ENCODE measurements around the gene LBHD2.

LBHD2 gene

GRCh38 chr14:103121121-103121845, 37.3 kb downstream of the LBHD2 start:
- no peak for DNase-seq (ENCODE audit: low read depth in 2 of 2)

DNA sequence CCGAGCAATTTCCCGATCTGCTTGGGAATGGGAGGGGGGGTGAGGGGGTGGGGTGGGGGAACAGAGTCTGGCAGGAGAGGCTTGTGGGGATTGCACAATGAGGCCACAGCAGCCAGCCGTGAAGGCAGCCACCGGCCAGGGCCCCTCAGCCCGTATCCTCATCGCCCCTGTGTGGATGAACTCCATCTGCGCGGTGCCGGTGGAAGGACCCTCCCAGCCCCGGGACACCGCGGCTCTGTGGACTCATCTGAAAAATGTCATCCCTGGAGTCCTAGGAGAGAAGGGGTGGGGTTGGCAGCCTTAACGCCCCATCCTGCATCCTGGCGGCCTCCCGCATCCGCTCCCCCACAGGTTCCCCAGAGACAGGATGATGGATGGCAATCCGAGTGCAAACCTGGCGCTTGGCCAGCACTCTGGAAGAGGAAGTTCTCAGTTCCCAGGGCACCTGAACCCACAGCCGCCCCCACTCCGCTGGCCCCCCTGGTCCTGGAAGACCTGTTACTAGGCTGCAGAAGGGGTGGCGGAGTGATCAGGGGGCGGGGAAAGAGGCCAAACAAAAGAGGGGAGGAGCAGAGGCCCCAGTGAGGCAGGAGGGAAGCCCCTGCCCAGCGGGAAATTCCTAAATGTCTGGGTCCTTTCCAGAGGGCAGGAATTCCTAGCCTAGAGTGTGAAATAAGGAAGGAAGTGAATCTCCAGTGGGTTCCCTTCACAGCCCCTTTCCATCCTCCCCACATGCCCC, 38.0 kb downstream of the LBHD2 start:
- DNase-seq (ENCODE audit: low read depth in 2 of 2), result no peak

GRCh38 chr14:103122585-103122946, 38.6 kb downstream of the LBHD2 start:
- no peak for DNase-seq (ENCODE audit: low read depth in 2 of 2)

GRCh38 chr14:103122947-103123633, 39.1 kb downstream of the LBHD2 start, which contains the start of gene TNFAIP2:
Gene TNFAIP2 (plus strand): TSS chr14:103123461. CDS start chr14:103126458, 2,997 bp downstream.
- no peak for DNase-seq (ENCODE audit: low read depth in 2 of 2)

- no peak for DNase-seq (ENCODE audit: low read depth in 2 of 2)
Observed at GRCh38 chr14:103123634-103124500, 39.9 kb downstream of the LBHD2 start.

- no peak for DNase-seq (ENCODE audit: low read depth in 2 of 2)
Observed at GRCh38 chr14:103124501-103125001, 40.5 kb downstream of the LBHD2 start.

GRCh38 chr14:103125098-103126070, 41.4 kb downstream of the LBHD2 start:
- no peak for DNase-seq (ENCODE audit: low read depth in 2 of 2)

- no peak for DNase-seq (ENCODE audit: low read depth in 2 of 2)
Observed at GRCh38 chr14:103126088-103126872, 42.3 kb downstream of the LBHD2 start.

DNA sequence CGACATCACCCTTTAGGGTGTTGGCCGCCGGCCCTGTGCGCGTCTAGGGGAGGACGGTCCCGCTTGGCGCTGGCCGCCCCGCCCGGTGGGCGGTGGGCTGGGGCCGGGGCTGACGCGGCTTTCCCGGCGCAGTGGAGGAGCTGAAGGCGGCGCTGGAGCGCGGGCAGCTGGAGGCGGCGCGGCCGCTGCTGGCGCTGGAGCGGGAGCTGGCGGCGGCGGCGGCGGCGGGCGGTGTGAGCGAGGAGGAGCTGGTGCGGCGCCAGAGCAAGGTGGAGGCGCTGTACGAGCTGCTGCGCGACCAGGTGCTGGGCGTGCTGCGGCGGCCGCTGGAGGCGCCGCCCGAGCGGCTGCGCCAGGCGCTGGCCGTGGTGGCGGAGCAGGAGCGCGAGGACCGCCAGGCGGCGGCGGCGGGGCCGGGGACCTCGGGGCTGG, 42.9 kb downstream of the LBHD2 start:
- no peak for DNase-seq (ENCODE audit: low read depth in 2 of 2)

GRCh38 chr14:103127356-103127755, 43.3 kb downstream of the LBHD2 start:
- DNase-seq (ENCODE audit: low read depth in 2 of 2), result no peak

DNA sequence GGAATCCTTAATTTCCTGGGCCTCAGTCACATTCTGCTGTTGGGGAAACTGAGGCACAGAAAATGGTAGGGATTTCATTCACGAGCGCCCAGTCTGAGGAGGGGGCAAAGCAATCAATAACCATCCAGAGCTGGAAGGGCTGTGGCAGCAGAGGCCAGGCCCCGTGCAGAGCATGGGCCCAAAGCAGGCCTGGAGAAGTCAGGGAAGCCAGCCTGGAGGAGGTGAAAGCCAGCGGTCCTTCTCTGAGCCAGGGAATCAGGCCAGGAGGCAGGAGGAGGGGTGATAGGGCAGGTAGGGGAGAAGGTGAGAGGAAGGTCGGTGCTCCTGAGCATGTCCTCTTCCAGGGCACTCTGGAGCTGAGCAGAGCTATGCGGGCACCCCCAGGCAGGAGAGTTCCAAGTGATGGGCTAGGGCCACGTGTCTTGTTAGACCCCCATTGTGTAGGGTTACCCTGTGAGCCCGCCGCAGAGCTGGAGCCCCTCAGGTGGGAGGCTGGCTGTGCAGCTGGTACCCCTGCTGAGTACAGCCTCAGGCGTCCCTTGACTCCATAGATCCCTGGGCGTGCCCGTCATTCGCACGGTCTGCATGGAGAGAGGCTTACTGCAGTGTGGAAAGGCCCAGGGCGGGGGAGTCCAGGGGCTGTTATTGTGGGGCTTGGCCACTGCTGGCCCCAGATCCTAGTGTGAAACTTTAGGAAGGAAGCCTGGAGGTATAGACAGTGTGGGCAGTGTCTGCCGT, 44.0 kb downstream of the LBHD2 start:
- DNase-seq (ENCODE audit: low read depth in 2 of 2), result no peak

DNA sequence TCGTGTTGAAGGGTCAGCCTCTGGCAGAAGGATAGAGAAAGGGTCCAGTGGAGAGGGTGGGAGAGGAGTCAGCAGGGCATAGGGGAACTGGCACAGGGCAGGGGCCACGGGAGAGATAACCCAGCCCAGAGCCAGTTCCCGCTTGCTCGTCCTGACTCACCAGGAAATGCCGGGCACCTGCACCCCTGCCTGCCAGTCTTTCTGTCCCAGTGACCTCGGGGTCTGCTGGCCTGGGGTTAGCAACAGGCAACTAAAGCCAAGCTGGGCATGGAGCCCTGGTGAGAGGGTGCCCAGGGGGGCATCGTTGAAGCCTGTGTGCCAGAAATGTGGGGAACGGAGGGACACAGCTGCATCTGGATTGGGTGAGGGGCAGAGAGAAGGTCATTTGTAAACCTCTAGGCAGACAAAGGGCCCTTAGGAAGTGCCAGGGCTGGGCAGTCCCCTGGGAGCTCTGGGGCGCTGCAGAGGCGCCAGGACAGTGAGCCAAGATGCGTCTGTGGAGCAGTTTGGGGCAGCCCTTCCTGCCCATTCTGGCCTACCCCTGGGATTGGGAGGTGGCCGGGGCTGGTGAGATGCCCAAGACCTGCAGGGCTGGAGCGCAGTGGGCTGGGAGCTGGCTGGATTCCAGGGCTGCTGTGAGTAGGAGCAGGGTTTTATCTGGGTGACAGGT, 44.8 kb downstream of the LBHD2 start:
- DNase-seq (ENCODE audit: low read depth in 2 of 2), result no peak

DNA sequence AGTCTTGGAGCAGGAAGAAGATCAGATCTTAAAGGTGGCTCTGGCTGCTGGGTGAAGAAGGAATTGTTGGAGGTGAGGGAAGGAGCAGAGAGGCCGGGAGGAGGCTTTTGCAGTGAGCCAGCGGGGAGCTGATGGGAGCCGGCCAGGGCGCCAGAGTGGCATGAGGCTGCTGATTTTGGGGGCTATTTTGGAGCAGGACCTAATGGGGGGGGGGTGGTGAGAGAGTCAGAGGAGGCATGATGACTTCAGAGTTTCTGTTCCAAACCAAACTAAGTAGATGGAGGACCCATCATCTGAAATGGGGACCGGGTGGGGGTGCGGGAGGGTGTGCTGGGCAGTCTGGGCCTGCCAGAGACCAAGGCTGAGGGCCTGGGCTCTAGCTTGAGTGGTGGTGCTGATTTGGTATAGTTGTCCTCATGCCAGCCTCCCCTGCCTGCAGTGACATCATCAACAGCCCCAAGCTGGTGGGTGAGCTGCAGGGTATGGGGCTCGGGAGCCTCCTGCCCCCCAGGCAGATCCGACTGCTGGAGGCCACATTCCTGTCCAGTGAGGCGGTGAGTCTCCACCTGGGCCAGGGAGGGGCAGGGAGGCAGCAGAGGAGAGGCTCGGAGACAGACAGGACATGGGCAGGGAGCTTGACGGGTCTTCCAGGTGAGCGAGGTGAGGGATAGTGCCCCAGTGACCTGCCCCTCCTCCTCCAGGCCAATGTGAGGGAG, 45.4 kb downstream of the LBHD2 start:
- no peak for DNase-seq (ENCODE audit: low read depth in 2 of 2)

DNA sequence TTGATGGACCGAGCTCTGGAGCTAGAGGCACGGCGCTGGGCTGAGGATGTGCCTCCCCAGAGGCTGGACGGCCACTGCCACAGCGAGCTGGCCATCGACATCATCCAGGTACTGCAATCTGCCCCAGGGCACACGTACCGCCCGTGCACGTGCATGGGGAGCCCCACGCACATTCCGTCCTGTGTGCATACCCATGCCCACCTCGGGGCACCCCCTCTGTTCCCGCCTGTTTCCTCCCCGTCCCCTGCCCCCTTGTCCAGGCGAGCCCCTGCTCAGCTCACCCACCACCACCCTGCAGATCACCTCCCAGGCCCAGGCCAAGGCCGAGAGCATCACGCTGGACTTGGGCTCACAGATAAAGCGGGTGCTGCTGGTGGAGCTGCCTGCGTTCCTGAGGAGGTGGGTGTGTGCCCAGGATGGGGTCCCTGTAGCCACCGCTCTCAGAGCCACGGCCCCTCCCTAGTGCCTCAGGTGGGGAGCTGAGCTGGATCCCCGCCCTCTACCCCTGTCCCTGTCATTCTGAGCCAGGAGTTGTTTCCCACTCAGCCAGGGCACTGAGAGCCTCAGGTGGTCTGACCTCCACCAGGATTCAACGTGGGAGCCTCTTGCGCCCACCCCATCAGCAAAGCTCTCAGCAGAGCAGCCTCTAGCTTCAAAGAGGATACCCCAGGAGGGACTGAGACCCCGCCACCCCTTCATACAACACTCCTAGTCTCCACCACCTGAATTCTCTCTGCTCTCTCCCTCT, 46.2 kb downstream of the LBHD2 start:
- DNase-seq (ENCODE audit: low read depth in 2 of 2), result no peak

GRCh38 chr14:103130965-103131364, 47.0 kb downstream of the LBHD2 start:
- no peak for DNase-seq (ENCODE audit: low read depth in 2 of 2)

DNA sequence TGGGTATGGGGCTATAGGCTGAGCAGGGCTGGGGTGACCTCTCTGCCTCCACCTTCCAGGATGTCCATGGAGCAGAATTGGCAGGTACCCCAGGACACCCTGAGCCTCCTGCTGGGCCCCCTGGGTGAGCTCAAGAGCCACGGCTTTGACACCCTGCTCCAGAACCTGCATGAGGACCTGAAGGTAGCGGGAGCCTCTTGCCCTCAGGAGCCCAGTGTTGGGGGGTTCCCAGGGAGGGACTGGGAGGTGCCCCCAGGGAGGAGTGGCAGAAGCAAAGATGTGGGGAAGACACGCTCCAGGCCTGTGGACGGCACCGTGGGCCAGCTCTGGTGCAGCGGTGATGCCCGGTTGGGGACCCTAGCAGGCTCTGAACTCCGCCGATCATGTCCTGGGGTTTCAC, 47.6 kb downstream of the LBHD2 start:
- no peak for DNase-seq (ENCODE audit: low read depth in 2 of 2)

Data from stimulated activated CD4-positive, alpha-beta T cell treated with anti-CD3 and anti-CD28 coated beads, Interleukin-15, amount 100 ng/mL, for 48 hours (primary cell).